Measurements from ENCODE around the gene TMC4. TPM values are rescaled to one million over a fixed set of nuclear protein-coding genes. Genes with fewer than 3 reads are reported as not detected.

The TMC4 gene
- polyA plus RNA-seq, 3 donors = 1.5 to 2.5 (median 2.1) TPM

GRCh38 chr19:54129617-54129996 is 43.4 kb downstream of the TMC4 start:
- Histone ChIP-seq H3K9ac (ENCODE audit: insufficient read depth, low read length, poor library complexity, severe bottlenecking) (no peak overlapping the region), H3K27me3 (ENCODE audit: control insufficient read depth in 2 of 2, insufficient read depth in 2 of 2, low read length in 2 of 2) (peaks cover 0 to 3% of the 10 kb centered on the region in 2 donors), H3K79me2 (ENCODE audit: insufficient read depth, low read length) (no peaks in the 10 kb centered on the region), H2AFZ (ENCODE audit: insufficient read depth, low read depth, low read length, poor library complexity, severe bottlenecking) (no peak overlapping the region), H3K4me1 (ENCODE audit: control insufficient read depth in 1 of 2, insufficient read depth in 2 of 2, low read length in 2 of 2) (no peaks in the 10 kb centered on the region), H3K36me3 (replicated peaks in 1 of 2; ENCODE audit: control insufficient read depth in 1 of 2, insufficient read depth in 2 of 2, low read length in 2 of 2) (peaks cover 61 to 69% of the 10 kb centered on the region in 2 donors), H3K4me3 (replicated peaks in 1 of 3; ENCODE audit: low read depth in 2 of 3, low read length in 3 of 3) (no peak overlapping the region), H3K27ac (ENCODE audit: low read depth in 1 of 2, low read length in 2 of 2) (no peak overlapping the region), H3K4me2 (replicated peaks; ENCODE audit: extremely low read depth, low read length, poor library complexity, severe bottlenecking) (no peak overlapping the region), H4K20me1 (ENCODE audit: insufficient read depth, low read length) (no peaks in the 10 kb centered on the region), H3K9me3 (replicated peaks in 1 of 2; ENCODE audit: control insufficient read depth in 1 of 2, insufficient read depth in 1 of 2, low read length in 2 of 2) (peaks cover 0 to 2% of the 10 kb centered on the region in 2 donors)
- no peaks in the 10 kb centered on the region for H3K4me1 Mint-ChIP-seq
- intact Hi-C loops (cut with micrococcal nuclease) = no loop called here
- DNase-seq = no peak
- 100% methylated on average over 19 of the region's 20 CpGs for WGBS (ENCODE audit: insufficient coverage)
- H3K36me3 Mint-ChIP-seq = peaks cover 50 to 80% of the 10 kb centered on the region in 2 donors
- H3K27ac Mint-ChIP-seq = no peak overlapping the region
- TF ChIP-seq CTCF (IDR thresholded peaks at IDR 0.05) = no peak
- H3K9me3 Mint-ChIP-seq = peaks cover 0 to 2% (median 0%) of the 10 kb centered on the region in 7 donors
- no peak overlapping the region for H3K4me3 Mint-ChIP-seq
- peaks cover 2% of the 10 kb centered on the region in 3 donors for H3K27me3 Mint-ChIP-seq (ENCODE audit: low read depth in 3 of 3)

- Mint-ChIP-seq H3K27me3 (ENCODE audit: low read depth in 3 of 3) (peaks cover 0 to 2% (median 0%) of the 10 kb centered on the region in 3 donors), H3K27ac (no peak overlapping the region), H3K4me3 (no peak overlapping the region), H3K9me3 (peaks cover 0 to 2% (median 0%) of the 10 kb centered on the region in 7 donors), H3K36me3 (peaks cover 56 to 86% of the 10 kb centered on the region in 2 donors), H3K4me1 (no peaks in the 10 kb centered on the region)
- H3K27ac ChIP-seq (ENCODE audit: low read depth in 1 of 2, low read length in 2 of 2) = no peak overlapping the region
- 96% methylated on average over 27 of the region's 41 CpGs for WGBS (ENCODE audit: insufficient coverage)
- no peak overlapping the region for H3K4me3 ChIP-seq (replicated peaks in 1 of 3; ENCODE audit: low read depth in 2 of 3, low read length in 3 of 3)
- H3K9me3 ChIP-seq (replicated peaks in 1 of 2; ENCODE audit: control insufficient read depth in 1 of 2, insufficient read depth in 1 of 2, low read length in 2 of 2) = peaks cover 0 to 2% of the 10 kb centered on the region in 2 donors
- no peak overlapping the region for H3K4me2 ChIP-seq (replicated peaks; ENCODE audit: extremely low read depth, low read length, poor library complexity, severe bottlenecking)
- intact Hi-C loops (cut with micrococcal nuclease) = no loop called here
- no peak overlapping the region for H3K9ac ChIP-seq (ENCODE audit: insufficient read depth, low read length, poor library complexity, severe bottlenecking)
- H2AFZ ChIP-seq (ENCODE audit: insufficient read depth, low read depth, low read length, poor library complexity, severe bottlenecking) = no peak overlapping the region
- peaks cover 67 to 75% of the 10 kb centered on the region in 2 donors for H3K36me3 ChIP-seq (replicated peaks in 1 of 2; ENCODE audit: control insufficient read depth in 1 of 2, insufficient read depth in 2 of 2, low read length in 2 of 2)
- no peaks in the 10 kb centered on the region for H3K27me3 ChIP-seq (ENCODE audit: control insufficient read depth in 2 of 2, insufficient read depth in 2 of 2, low read length in 2 of 2)
- H3K4me1 ChIP-seq (ENCODE audit: control insufficient read depth in 1 of 2, insufficient read depth in 2 of 2, low read length in 2 of 2) = no peaks in the 10 kb centered on the region
- DNase-seq = no peak
- no peaks in the 10 kb centered on the region for H3K79me2 ChIP-seq (ENCODE audit: insufficient read depth, low read length)
- TF ChIP-seq CTCF (IDR thresholded peaks at IDR 0.05) = no peak
- no peaks in the 10 kb centered on the region for H4K20me1 ChIP-seq (ENCODE audit: insufficient read depth, low read length)
Measured at GRCh38 chr19:54128796-54129616, 44.0 kb downstream of the TMC4 start.

Data from CD14-positive monocyte (primary cell).